Measurements from ENCODE around the gene MCU. TPM values are rescaled to one million over a fixed set of nuclear protein-coding genes. Genes with fewer than 3 reads are reported as not detected.
"Not testable (repeated sequence)": the region's sequence is repeated elsewhere in the genome, so short reads cannot be mapped to it uniquely, and the experiment has no call there.

Gene MCU
- polyA plus RNA-seq, 1 donor (not counting 4 experiments of a cell fraction or from before 2014, with no cell fraction given) = 103 TPM

DNA sequence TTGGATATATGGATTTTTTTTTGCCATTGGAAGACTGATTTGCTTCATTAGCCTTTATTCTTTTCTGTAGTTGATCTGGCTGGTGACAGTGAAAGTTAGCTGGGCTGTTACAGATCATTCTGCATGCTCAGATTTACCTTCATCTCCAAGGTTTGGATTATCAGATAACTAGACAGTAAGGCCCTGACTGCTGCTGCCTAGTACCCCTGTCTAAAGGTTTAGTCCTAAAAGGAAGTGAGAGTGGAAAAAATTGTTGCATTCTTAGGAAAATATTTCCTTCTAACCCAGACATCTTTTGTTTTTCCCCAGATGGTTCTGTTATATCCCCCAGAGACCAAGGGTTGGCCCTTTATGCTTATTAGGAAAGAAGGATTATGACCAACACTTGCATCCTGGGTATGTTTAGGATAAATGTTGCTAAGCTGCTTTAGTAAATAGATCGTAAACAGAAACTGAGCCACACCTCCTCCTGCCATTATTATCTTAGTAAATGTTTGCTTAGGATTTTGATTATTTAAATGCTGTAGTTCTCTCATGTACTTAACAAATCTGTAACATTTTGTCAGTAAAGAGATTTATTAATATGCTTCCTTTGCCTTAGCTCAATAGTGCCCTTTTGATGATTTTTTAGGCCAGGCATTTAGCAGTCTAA is 44.4 kb downstream of the MCU start:
- no peak overlapping the region for H2AFZ ChIP-seq (ENCODE audit: control insufficient read depth, low read length)
- H3K9me3 ChIP-seq (ENCODE audit: control insufficient read depth, low read depth, low read length) = no peaks in the 10 kb centered on the region
- no peak for TF ChIP-seq EZH2 (IDR thresholded peaks at IDR 0.05; ENCODE audit: low read length)
- TF ChIP-seq, protein P1, sequence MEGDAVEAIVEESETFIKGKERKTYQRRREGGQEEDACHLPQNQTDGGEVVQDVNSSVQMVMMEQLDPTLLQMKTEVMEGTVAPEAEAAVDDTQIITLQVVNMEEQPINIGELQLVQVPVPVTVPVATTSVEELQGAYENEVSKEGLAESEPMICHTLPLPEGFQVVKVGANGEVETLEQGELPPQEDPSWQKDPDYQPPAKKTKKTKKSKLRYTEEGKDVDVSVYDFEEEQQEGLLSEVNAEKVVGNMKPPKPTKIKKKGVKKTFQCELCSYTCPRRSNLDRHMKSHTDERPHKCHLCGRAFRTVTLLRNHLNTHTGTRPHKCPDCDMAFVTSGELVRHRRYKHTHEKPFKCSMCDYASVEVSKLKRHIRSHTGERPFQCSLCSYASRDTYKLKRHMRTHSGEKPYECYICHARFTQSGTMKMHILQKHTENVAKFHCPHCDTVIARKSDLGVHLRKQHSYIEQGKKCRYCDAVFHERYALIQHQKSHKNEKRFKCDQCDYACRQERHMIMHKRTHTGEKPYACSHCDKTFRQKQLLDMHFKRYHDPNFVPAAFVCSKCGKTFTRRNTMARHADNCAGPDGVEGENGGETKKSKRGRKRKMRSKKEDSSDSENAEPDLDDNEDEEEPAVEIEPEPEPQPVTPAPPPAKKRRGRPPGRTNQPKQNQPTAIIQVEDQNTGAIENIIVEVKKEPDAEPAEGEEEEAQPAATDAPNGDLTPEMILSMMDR (optimal IDR thresholded peaks at IDR 0.05 in 1 of 3, IDR thresholded peaks at IDR 0.05 in 1 of 3, conservative IDR thresholded peaks at IDR 0.05 in 1 of 3; ENCODE audit: extremely low read depth in 1 of 3, insufficient read depth in 2 of 3, low read length in 3 of 3) = no peak
- no peaks in the 10 kb centered on the region for H3K9me1 ChIP-seq (ENCODE audit: control insufficient read depth, extremely low read depth, insufficient read depth, low read length)
- dilution Hi-C loops (cut with MboI; ENCODE audit: extremely low pct_ligation_motif_present, low sequenced_read_pairs) = no loop called here
- H3K9ac ChIP-seq (ENCODE audit: control insufficient read depth, extremely low read depth, insufficient read depth, low read length) = no peak overlapping the region
- no peak overlapping the region for H3K4me3 ChIP-seq (ENCODE audit: control insufficient read depth in 2 of 3, extremely low read depth in 1 of 3, insufficient read depth in 2 of 3, low read depth in 1 of 3, low read length in 3 of 3)
- peaks cover 6% of the 10 kb centered on the region for H3K4me1 ChIP-seq (ENCODE audit: control insufficient read depth, extremely low read depth, insufficient read depth, low read length)
- DNase-seq (ENCODE audit: low read depth, low spot score) (no peak), FAIRE-seq (no peak)
- peak overlapping the region; percentile 34 for H3K27ac ChIP-seq (ENCODE audit: control insufficient read depth, insufficient read depth, low read length)
- peaks cover 2% of the 10 kb centered on the region for H4K20me1 ChIP-seq (ENCODE audit: control insufficient read depth, extremely low read depth, insufficient read depth, low read length)
- H3K79me2 ChIP-seq (ENCODE audit: control insufficient read depth, insufficient read depth, low read length) = peaks cover 75% of the 10 kb centered on the region
- H3K4me2 ChIP-seq (ENCODE audit: control insufficient read depth, extremely low read depth, insufficient read depth, low read depth, low read length) = no peak overlapping the region
- no peaks in the 10 kb centered on the region for H3K36me3 ChIP-seq (ENCODE audit: control insufficient read depth in 2 of 2, extremely low read depth in 1 of 2, insufficient read depth in 2 of 2, low read length in 2 of 2)
- no peaks in the 10 kb centered on the region for H3K27me3 ChIP-seq (ENCODE audit: control insufficient read depth, extremely low read depth, insufficient read depth, low read length)

DNA sequence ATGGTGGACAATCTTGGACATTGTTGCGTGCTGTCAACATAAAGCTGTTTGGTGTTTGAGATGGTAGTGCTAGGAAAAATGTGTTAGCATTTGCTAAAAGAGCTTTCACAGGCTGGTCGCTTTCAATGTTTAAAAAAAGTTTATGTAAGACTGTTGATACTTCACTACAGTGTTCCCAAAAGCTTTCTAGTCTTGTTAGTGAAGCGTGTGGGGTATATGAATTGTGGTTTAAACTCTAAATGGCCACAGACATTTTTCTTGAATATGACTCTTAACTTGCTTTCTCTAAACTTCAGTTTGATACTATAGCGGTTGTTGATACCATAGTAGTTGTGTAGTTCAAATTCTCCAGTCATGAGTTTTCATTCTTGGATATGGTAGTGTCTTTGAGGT is 44.9 kb downstream of the MCU start:
- Histone ChIP-seq H3K9me3 (ENCODE audit: control insufficient read depth, low read depth, low read length) (no peaks in the 10 kb centered on the region), H3K9me1 (ENCODE audit: control insufficient read depth, extremely low read depth, insufficient read depth, low read length) (no peaks in the 10 kb centered on the region), H3K79me2 (ENCODE audit: control insufficient read depth, insufficient read depth, low read length) (peaks cover 77% of the 10 kb centered on the region), H3K36me3 (ENCODE audit: control insufficient read depth in 2 of 2, extremely low read depth in 1 of 2, insufficient read depth in 2 of 2, low read length in 2 of 2) (no peaks in the 10 kb centered on the region), H3K27ac (ENCODE audit: control insufficient read depth, insufficient read depth, low read length) (peak overlapping the region; percentile 34), H4K20me1 (ENCODE audit: control insufficient read depth, extremely low read depth, insufficient read depth, low read length) (peaks cover 2% of the 10 kb centered on the region), H3K4me1 (ENCODE audit: control insufficient read depth, extremely low read depth, insufficient read depth, low read length) (peaks cover 6% of the 10 kb centered on the region), H2AFZ (ENCODE audit: control insufficient read depth, low read length) (no peak overlapping the region), H3K9ac (ENCODE audit: control insufficient read depth, extremely low read depth, insufficient read depth, low read length) (no peak overlapping the region), H3K4me3 (ENCODE audit: control insufficient read depth in 2 of 3, extremely low read depth in 1 of 3, insufficient read depth in 2 of 3, low read depth in 1 of 3, low read length in 3 of 3) (no peak overlapping the region), H3K27me3 (ENCODE audit: control insufficient read depth, extremely low read depth, insufficient read depth, low read length) (no peaks in the 10 kb centered on the region), H3K4me2 (ENCODE audit: control insufficient read depth, extremely low read depth, insufficient read depth, low read depth, low read length) (no peak overlapping the region)
- TF ChIP-seq, protein P1 (optimal IDR thresholded peaks at IDR 0.05 in 1 of 3, IDR thresholded peaks at IDR 0.05 in 1 of 3, conservative IDR thresholded peaks at IDR 0.05 in 1 of 3; ENCODE audit: extremely low read depth in 1 of 3, insufficient read depth in 2 of 3, low read length in 3 of 3) = no peak
- TF ChIP-seq EZH2 (IDR thresholded peaks at IDR 0.05; ENCODE audit: low read length) = no peak
- no peak for DNase-seq (ENCODE audit: low read depth, low spot score)
- dilution Hi-C loops (cut with MboI; ENCODE audit: extremely low pct_ligation_motif_present, low sequenced_read_pairs) = no loop called here
- FAIRE-seq = no peak

DNA sequence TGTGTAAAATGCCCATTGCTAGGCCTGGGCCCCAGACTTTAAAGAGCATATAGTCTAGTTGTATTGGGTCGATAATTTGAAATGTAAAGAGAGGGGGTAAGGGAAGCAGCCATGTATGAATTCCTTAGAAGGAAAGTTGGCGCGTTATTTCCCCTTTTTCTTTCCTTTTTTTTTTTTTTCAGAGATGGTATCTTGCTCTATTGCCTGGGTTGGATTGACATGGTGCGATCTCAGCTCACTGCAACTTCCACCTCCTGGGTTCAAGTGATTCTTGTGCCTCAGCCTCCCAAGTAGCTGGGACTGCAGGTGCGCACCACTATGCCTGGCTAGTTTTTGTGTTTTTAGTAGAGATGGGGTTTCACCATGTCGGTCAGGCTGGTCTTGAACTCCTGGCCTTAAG is 45.4 kb downstream of the MCU start:
- not testable (repeated sequence) for H3K36me3 ChIP-seq (ENCODE audit: control insufficient read depth in 2 of 2, extremely low read depth in 1 of 2, insufficient read depth in 2 of 2, low read length in 2 of 2)
- H3K79me2 ChIP-seq (ENCODE audit: control insufficient read depth, insufficient read depth, low read length) = peaks cover 79% of the 10 kb centered on the region

More for the DNA sequence above, 45.4 kb downstream of the MCU start:
- H3K9me1 ChIP-seq (ENCODE audit: control insufficient read depth, extremely low read depth, insufficient read depth, low read length); H3K27me3 ChIP-seq (ENCODE audit: control insufficient read depth, extremely low read depth, insufficient read depth, low read length); FAIRE-seq; H3K9me3 ChIP-seq (ENCODE audit: control insufficient read depth, low read depth, low read length); DNase-seq (ENCODE audit: low read depth, low spot score); H3K4me3 ChIP-seq (ENCODE audit: control insufficient read depth in 2 of 3, extremely low read depth in 1 of 3, insufficient read depth in 2 of 3, low read depth in 1 of 3, low read length in 3 of 3); H4K20me1 ChIP-seq (ENCODE audit: control insufficient read depth, extremely low read depth, insufficient read depth, low read length); H3K4me1 ChIP-seq (ENCODE audit: control insufficient read depth, extremely low read depth, insufficient read depth, low read length); H3K4me2 ChIP-seq (ENCODE audit: control insufficient read depth, extremely low read depth, insufficient read depth, low read depth, low read length); dilution Hi-C loops (cut with MboI; ENCODE audit: extremely low pct_ligation_motif_present, low sequenced_read_pairs); H2AFZ ChIP-seq (ENCODE audit: control insufficient read depth, low read length); H3K27ac ChIP-seq (ENCODE audit: control insufficient read depth, insufficient read depth, low read length); H3K9ac ChIP-seq (ENCODE audit: control insufficient read depth, extremely low read depth, insufficient read depth, low read length): not testable (repeated sequence)

Measured in keratinocyte (primary cell).